ENCODE results near the gene NFAM1.

Gene NFAM1

DNA sequence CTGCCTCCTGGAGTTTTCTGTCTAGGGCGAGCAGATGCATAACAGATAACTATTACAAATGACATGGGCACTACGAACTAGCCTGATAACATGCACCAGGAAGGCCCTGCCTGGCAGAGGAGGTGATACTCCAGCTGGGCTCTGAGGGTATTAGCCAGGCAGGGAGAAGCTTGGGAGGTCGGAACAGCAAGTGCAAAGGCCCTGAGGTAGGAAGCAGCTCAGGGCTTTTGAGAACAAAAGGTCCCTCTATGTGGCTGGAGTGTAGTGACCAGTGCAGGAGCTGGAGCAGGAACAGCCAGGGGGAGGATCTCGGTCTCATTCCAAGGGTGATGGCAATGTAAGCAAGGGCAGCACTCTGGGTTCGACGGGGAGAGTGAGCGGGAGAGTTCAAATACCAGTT lies 100.1 kb downstream of the NFAM1 start:
- DNase-seq = no peak

DNA sequence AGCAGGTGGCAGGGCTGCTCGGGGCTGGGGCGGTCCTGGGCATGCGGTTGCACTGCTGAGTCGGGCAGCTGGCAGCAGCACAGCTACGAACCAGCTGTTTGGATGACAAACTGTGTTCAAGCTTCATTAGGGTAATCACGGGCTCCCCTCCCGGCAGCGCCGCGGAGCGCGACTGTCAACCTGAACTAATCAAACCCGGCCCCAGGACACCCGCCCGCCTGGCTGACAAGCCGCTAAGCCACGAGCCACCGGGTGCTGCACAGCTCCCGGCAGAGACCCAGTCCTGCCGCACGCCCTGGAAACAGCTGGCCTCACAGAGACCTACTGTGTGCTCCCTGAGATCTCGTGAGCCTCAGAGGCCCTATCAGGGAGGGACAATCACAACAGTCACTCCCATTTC lies 101.2 kb downstream of the NFAM1 start:
- DNase-seq = no peak
